DND-41 (cell line): ENCODE data around the gene GLS.
"Not testable (repeated sequence)": the region's sequence is repeated elsewhere in the genome, so short reads cannot be mapped to it uniquely, and the experiment has no call there.

Experiments used
- CTCF ChIP-seq: IDR thresholded peaks from 2 replicates; pipeline ENCODE4 v1.5.1; 2012; ENCODE audit warnings: borderline replicate concordance, low read length, moderate library complexity, mild to moderate bottlenecking; ENCODE audit not compliant: poor library complexity, severe bottlenecking; ENCODE audit errors: extremely low read depth
- EZH2 ChIP-seq: IDR thresholded peaks from 3 replicates; pipeline ENCODE4 v1.6.1; 2012; ENCODE audit warnings: borderline replicate concordance, low read depth, mild to moderate bottlenecking, moderate library complexity, low read length, inconsistent platforms; ENCODE audit not compliant: severe bottlenecking

- not testable (repeated sequence) for TF ChIP-seq CTCF, EZH2
These were observed 7.2 kb upstream of the GLS start for GRCh38 chr2:190873451-190873850.
